ENCODE results near the gene SEMA7A.

The SEMA7A gene

DNA sequence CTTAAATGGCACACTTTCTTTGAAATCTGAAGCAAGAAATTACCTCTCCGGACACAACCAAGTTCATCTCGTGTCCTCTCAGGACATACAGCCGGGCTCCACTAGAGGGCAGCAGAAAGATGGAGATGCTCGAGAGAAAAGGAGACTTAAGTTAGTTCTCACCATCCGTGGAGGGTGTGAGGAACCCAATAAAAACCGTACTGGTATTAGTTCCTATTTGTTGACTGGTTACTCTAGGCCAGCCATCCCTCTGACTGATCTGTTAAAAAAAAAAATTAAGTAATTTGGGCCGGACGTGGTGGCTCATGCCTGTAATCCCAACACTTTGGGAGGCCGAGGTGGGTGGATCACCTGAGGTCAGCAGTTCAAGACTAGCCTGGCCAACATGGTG, 58.5 kb downstream of the SEMA7A start:
- Histone ChIP-seq H3K4me3 (ENCODE audit: low read length) (peak overlapping the region; percentile 84), H3K9ac (ENCODE audit: low read length) (peak overlapping the region; percentile 40), H3K27me3 (ENCODE audit: low read depth, low read length) (no peaks in the 10 kb centered on the region), H4K20me1 (ENCODE audit: insufficient read depth, low read length) (no peaks in the 10 kb centered on the region), H3K36me3 (replicated peaks; ENCODE audit: low read depth, low read length) (no peaks in the 10 kb centered on the region), H3K4me2 (ENCODE audit: low read length) (peak overlapping the region; percentile 93), H3K27ac (ENCODE audit: low read length) (no peak overlapping the region; the same call in 1 of the 2 replicates), H3K4me1 (ENCODE audit: low read length) (peaks cover 60% of the 10 kb centered on the region), H3K9me3 (ENCODE audit: insufficient read depth, low read length) (no peaks in the 10 kb centered on the region), H3K79me2 (ENCODE audit: low read length) (no peaks in the 10 kb centered on the region), H2AFZ (ENCODE audit: low read depth, low read length) (peak overlapping the region; percentile 39; the same call in 1 of the 2 replicates)
- no peak for TF ChIP-seq EZH2phosphoT487 (IDR thresholded peaks at IDR 0.05; ENCODE audit: low read depth)
- TF ChIP-seq, protein P1, sequence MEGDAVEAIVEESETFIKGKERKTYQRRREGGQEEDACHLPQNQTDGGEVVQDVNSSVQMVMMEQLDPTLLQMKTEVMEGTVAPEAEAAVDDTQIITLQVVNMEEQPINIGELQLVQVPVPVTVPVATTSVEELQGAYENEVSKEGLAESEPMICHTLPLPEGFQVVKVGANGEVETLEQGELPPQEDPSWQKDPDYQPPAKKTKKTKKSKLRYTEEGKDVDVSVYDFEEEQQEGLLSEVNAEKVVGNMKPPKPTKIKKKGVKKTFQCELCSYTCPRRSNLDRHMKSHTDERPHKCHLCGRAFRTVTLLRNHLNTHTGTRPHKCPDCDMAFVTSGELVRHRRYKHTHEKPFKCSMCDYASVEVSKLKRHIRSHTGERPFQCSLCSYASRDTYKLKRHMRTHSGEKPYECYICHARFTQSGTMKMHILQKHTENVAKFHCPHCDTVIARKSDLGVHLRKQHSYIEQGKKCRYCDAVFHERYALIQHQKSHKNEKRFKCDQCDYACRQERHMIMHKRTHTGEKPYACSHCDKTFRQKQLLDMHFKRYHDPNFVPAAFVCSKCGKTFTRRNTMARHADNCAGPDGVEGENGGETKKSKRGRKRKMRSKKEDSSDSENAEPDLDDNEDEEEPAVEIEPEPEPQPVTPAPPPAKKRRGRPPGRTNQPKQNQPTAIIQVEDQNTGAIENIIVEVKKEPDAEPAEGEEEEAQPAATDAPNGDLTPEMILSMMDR (IDR thresholded peaks at IDR 0.05; ENCODE audit: low read depth, low read length) = peak; percentile 95

DNA sequence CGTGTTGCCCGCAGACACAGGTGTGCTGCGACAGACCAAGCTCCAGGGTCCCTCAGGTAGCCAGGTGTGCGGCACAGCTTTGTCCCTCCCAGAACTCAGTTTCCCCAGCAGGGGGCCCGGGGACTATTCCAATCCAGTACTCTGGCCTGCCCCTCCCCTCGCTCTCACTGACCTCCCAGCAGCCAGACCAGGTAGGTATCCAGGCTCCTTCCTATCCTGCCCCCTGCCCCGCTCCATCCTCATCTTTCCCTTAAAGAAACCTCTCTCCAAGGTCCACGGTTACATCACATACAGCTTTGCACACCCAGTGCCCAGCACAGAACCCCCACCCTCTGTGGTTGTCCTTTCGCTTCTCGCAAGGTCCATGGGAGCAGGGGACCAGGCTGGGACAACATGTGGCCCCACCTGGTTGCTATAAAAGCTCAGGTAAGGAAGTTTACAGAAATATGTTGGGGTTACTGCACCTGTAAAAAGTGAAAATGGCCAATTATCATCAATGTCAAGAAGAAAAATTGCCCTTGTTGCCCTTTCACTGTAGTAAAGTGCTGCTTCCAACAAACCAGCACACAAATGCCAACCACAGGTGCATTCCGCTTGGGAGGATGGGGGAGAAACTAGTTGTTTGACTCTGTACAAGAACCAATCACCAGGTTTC, 59.0 kb downstream of the SEMA7A start:
- H3K79me2 ChIP-seq (ENCODE audit: low read length) = no peaks in the 10 kb centered on the region
- H3K27ac ChIP-seq (ENCODE audit: low read length) = no peak overlapping the region; the same call in 1 of the 2 replicates
- H3K36me3 ChIP-seq (replicated peaks; ENCODE audit: low read depth, low read length) = no peaks in the 10 kb centered on the region
- H4K20me1 ChIP-seq (ENCODE audit: insufficient read depth, low read length) = no peaks in the 10 kb centered on the region
- H3K9me3 ChIP-seq (ENCODE audit: insufficient read depth, low read length) = no peaks in the 10 kb centered on the region
- H3K4me3 ChIP-seq (ENCODE audit: low read length) = peak overlapping the region; percentile 84
- H3K9ac ChIP-seq (ENCODE audit: low read length) = peak overlapping the region; percentile 40
- peaks cover 57% of the 10 kb centered on the region for H3K4me1 ChIP-seq (ENCODE audit: low read length)
- H3K27me3 ChIP-seq (ENCODE audit: low read depth, low read length) = no peaks in the 10 kb centered on the region
- peak overlapping the region; percentile 39; the same call in 1 of the 2 replicates for H2AFZ ChIP-seq (ENCODE audit: low read depth, low read length)
- H3K4me2 ChIP-seq (ENCODE audit: low read length) = peak overlapping the region; percentile 93
- no peak for TF ChIP-seq EZH2phosphoT487 (IDR thresholded peaks at IDR 0.05; ENCODE audit: low read depth)
- TF ChIP-seq, protein P1 (IDR thresholded peaks at IDR 0.05; ENCODE audit: low read depth, low read length) = no peak

DNA sequence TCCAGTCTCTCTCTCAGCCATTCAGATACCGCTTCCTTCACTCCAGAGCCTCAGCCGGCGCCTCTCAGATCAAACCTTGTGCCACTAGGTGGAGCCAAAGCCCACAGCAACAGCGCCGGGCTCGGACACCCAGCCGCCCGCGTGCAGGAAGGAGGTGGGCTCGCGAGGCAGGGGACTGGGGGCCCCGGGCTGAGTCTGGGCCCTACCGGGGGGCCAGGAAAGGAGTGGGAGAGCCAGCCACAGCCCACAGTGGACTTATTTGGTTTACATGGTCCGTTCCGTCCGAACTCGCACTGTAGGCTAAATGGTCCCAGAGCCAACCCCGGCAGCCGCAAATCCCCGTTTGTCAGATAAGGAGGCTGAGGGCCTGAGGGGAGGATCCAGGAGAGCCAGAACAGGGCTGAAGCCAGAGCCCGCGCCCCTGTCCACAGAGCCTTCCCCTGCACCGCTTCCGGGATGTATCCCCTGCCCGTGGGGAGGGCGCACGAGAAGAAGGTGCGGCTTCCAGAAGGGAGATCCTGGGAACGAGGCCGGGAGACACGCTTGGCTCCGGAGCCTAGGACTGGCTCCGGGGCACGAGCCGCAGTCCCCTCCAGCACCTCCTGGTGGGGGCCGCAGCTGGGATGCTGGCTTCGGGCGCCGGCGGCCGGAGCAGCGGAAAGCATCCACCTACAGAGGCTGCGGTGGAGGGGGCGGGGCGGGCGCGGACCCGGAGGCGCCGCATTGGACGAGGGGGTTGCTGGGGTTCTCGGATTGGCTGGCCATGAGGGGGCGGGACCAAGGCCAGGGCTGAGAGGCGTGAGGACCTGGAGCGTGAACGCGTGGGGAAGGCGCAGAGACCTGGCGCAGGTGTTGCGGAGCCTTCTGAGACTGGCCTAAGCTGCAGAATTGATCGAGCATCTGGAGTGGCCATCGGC, 59.8 kb downstream of the SEMA7A start:
- H2AFZ ChIP-seq (ENCODE audit: low read depth, low read length) = peak overlapping the region; percentile 71
- no peaks in the 10 kb centered on the region for H3K27me3 ChIP-seq (ENCODE audit: low read depth, low read length)
- H3K9ac ChIP-seq (ENCODE audit: low read length) = peak overlapping the region; percentile 65
- no peak for TF ChIP-seq EZH2phosphoT487 (IDR thresholded peaks at IDR 0.05; ENCODE audit: low read depth)
- TF ChIP-seq, protein P1 (IDR thresholded peaks at IDR 0.05; ENCODE audit: low read depth, low read length) = peak; percentile 93
- no peaks in the 10 kb centered on the region for H3K9me3 ChIP-seq (ENCODE audit: insufficient read depth, low read length)
- H3K36me3 ChIP-seq (replicated peaks; ENCODE audit: low read depth, low read length) = no peaks in the 10 kb centered on the region
- peaks cover 50% of the 10 kb centered on the region for H3K4me1 ChIP-seq (ENCODE audit: low read length)
- no peaks in the 10 kb centered on the region for H3K79me2 ChIP-seq (ENCODE audit: low read length)
- H3K4me2 ChIP-seq (ENCODE audit: low read length) = peak overlapping the region; percentile 93
- peak overlapping the region; percentile 46 for H3K27ac ChIP-seq (ENCODE audit: low read length)
- no peaks in the 10 kb centered on the region for H4K20me1 ChIP-seq (ENCODE audit: insufficient read depth, low read length)
- H3K4me3 ChIP-seq (ENCODE audit: low read length) = peak overlapping the region; percentile 84

Measured in OCI-LY3 (cell line).